A673 (cell line): ENCODE data around the gene CCDC88C.

ENCODE experiments used
- EZH2 ChIP-seq: fragments of 200-600 bp; sonication (generic); IDR thresholded peaks from 2 replicates; pipeline ENCODE4 v1.6.1; 2017; ENCODE audit warnings: borderline replicate concordance, low read depth, mild to moderate bottlenecking, mixed read lengths, antibody characterized with exemption, low read length; ENCODE audit not compliant: poor library complexity, severe bottlenecking
- TF ChIP-seq, protein P1 (sequence below): fragments of 300-800, 200-600 bp; sonication (generic); conservative IDR thresholded peaks from 2 replicates; pipeline ENCODE4 v1.5.1; 2017; ENCODE audit warnings: low read depth, mild to moderate bottlenecking, antibody characterized with exemption, low read length, moderate library complexity, mixed read lengths

DNA sequence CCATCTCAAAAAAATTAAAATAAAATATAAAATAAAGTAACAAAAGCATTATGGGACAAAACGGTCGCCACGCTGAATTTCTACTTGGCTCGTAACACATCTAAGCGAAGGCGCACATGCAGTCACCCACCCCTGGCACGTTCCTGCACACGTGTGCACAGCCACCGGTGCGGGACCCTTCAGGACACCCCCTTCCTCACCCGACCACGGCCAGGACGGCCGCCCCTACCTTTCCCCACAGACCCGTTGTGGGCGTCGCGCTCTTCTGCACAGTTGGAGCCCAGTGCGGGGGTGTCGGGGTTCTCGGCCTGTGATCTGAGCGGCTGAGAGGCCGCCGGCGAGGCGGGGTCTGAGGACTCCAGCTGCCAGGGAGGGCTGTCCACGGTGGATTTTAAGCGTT lies 128.7 kb downstream of the CCDC88C start:
- TF ChIP-seq, protein P1, sequence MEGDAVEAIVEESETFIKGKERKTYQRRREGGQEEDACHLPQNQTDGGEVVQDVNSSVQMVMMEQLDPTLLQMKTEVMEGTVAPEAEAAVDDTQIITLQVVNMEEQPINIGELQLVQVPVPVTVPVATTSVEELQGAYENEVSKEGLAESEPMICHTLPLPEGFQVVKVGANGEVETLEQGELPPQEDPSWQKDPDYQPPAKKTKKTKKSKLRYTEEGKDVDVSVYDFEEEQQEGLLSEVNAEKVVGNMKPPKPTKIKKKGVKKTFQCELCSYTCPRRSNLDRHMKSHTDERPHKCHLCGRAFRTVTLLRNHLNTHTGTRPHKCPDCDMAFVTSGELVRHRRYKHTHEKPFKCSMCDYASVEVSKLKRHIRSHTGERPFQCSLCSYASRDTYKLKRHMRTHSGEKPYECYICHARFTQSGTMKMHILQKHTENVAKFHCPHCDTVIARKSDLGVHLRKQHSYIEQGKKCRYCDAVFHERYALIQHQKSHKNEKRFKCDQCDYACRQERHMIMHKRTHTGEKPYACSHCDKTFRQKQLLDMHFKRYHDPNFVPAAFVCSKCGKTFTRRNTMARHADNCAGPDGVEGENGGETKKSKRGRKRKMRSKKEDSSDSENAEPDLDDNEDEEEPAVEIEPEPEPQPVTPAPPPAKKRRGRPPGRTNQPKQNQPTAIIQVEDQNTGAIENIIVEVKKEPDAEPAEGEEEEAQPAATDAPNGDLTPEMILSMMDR, result no peak
- no peak for TF ChIP-seq EZH2
